ENCODE data around the gene NEAT1.

NEAT1 gene

GRCh38 chr11:65422633-65423515 lies at the start of gene NEAT1:
TSS of gene NEAT1 (plus strand) at chr11:65422798.
- peak; percentile 100 for TF ChIP-seq POLR2A (IDR thresholded peaks at IDR 0.05; ENCODE audit: low read depth, low read length)
- FAIRE-seq (no peak), DNase-seq (ENCODE audit: insufficient read length, low spot score) (no peak)

- TF ChIP-seq POLR2A (IDR thresholded peaks at IDR 0.05; ENCODE audit: low read depth, low read length) = no peak
- FAIRE-seq (no peak), DNase-seq (ENCODE audit: insufficient read length, low spot score) (no peak)
These were observed 48.6 kb upstream of the NEAT1 start for GRCh38 chr11:65373839-65374580.

GRCh38 chr11:65375012-65375411 lies 47.6 kb upstream of the NEAT1 start:
- no peak for DNase-seq (ENCODE audit: insufficient read length, low spot score)
- no peak for TF ChIP-seq POLR2A (IDR thresholded peaks at IDR 0.05; ENCODE audit: low read depth, low read length)
- no peak for FAIRE-seq

GRCh38 chr11:65376138-65376713 lies 46.4 kb upstream of the NEAT1 start:
- DNase-seq (ENCODE audit: insufficient read length, low spot score) = no peak
- FAIRE-seq = no peak
- TF ChIP-seq POLR2A (IDR thresholded peaks at IDR 0.05; ENCODE audit: low read depth, low read length) = no peak

GRCh38 chr11:65377036-65377435 lies 45.6 kb upstream of the NEAT1 start:
- FAIRE-seq = no peak
- DNase-seq (ENCODE audit: insufficient read length, low spot score) = no peak
- TF ChIP-seq POLR2A (IDR thresholded peaks at IDR 0.05; ENCODE audit: low read depth, low read length) = no peak

- no peak for TF ChIP-seq POLR2A (IDR thresholded peaks at IDR 0.05; ENCODE audit: low read depth, low read length)
- DNase-seq (ENCODE audit: insufficient read length, low spot score) (no peak), FAIRE-seq (no peak)
These were observed 44.8 kb upstream of the NEAT1 start for GRCh38 chr11:65377777-65378176.

GRCh38 chr11:65378208-65378927 lies 44.2 kb upstream of the NEAT1 start:
- no peak for TF ChIP-seq POLR2A (IDR thresholded peaks at IDR 0.05; ENCODE audit: low read depth, low read length)
- FAIRE-seq = no peak
- no peak for DNase-seq (ENCODE audit: insufficient read length, low spot score)

GRCh38 chr11:65378928-65379638 lies 43.5 kb upstream of the NEAT1 start:
- no peak for DNase-seq (ENCODE audit: insufficient read length, low spot score)
- no peak for FAIRE-seq
- TF ChIP-seq POLR2A (IDR thresholded peaks at IDR 0.05; ENCODE audit: low read depth, low read length) = no peak

GRCh38 chr11:65379698-65380459 lies 42.7 kb upstream of the NEAT1 start:
- no peak for FAIRE-seq
- DNase-seq (ENCODE audit: insufficient read length, low spot score) = no peak
- TF ChIP-seq POLR2A (IDR thresholded peaks at IDR 0.05; ENCODE audit: low read depth, low read length) = no peak

GRCh38 chr11:65380460-65381119 lies 42.0 kb upstream of the NEAT1 start:
- no peak for TF ChIP-seq POLR2A (IDR thresholded peaks at IDR 0.05; ENCODE audit: low read depth, low read length)
- DNase-seq (ENCODE audit: insufficient read length, low spot score) = no peak
- no peak for FAIRE-seq

GRCh38 chr11:65381716-65382032 lies 40.9 kb upstream of the NEAT1 start:
- FAIRE-seq (no peak), DNase-seq (ENCODE audit: insufficient read length, low spot score) (peak; percentile 19)
- peak; percentile 9; the same call in 1 of the 2 replicates for TF ChIP-seq POLR2A (IDR thresholded peaks at IDR 0.05; ENCODE audit: low read depth, low read length)

Data from H54 (cell line).